Common myeloid progenitor, CD34-positive (primary cell): Measurements from ENCODE around the gene AIP.
"Not testable (repeated sequence)": the region's sequence is repeated elsewhere in the genome, so short reads cannot be mapped to it uniquely, and the experiment has no call there.

ENCODE experiments used
- CTCF ChIA-PET: fragments of 350-600 bp; sonication (Branson Sonifier 250); formaldehyde crosslinking; loops from one replicate; lab custom pipeline; 2021; ENCODE audit warnings: antibody characterized with exemption; lab: Charles Lee
- POLR2A ChIA-PET: fragments of 350-600 bp; sonication (Branson Sonifier 250); formaldehyde crosslinking; loops from one replicate; lab custom pipeline; 2021; ENCODE audit warnings: antibody characterized with exemption; lab: Charles Lee
- DNase-seq, 3 donors: peaks; one replicate each; pipeline versions ENCODE4 v3.0.0 to v3.0.0-alpha.2; 2013
- H3K27ac ChIP-seq, 2 experiments: 1 replicate in 1 of 2; 2 replicates in 1 of 2; pipeline ENCODE4 v1.7.0; 2013; ENCODE audit warnings: inconsistent platforms in 2 of 2, low read length in 2 of 2, mild to moderate bottlenecking in 2 of 2, low read depth in 1 of 2, moderate library complexity in 1 of 2; ENCODE audit not compliant: severe bottlenecking in 2 of 2, insufficient read depth in 1 of 2, poor library complexity in 1 of 2
- H3K27me3 ChIP-seq, 5 experiments: replicated peaks in 2 of 5; 1 replicate in 3 of 5; 2 replicates in 2 of 5; pipeline versions ENCODE4 v1.6.1 to v1.7.0; 2013; ENCODE audit warnings: low read length in 4 of 5, mild to moderate bottlenecking in 2 of 5, moderate library complexity in 2 of 5, inconsistent platforms in 1 of 5; ENCODE audit not compliant: insufficient read depth in 5 of 5, control insufficient read depth in 4 of 5
- H3K36me3 ChIP-seq, 4 experiments: 1 replicate in 2 of 4; 2 replicates in 2 of 4; pipeline versions ENCODE4 v1.6.1 to v1.7.0; 2013; ENCODE audit warnings: low read length in 3 of 4, control low read depth in 1 of 4, mild to moderate bottlenecking in 1 of 4; ENCODE audit not compliant: control insufficient read depth in 4 of 4, insufficient read depth in 4 of 4
- H3K4me1 ChIP-seq, 4 experiments: 1 replicate in 3 of 4; 2 replicates in 1 of 4; pipeline versions ENCODE4 v1.6.1 to v1.7.1; 2013; ENCODE audit warnings: low read length in 3 of 4, mild to moderate bottlenecking in 3 of 4, control low read depth in 1 of 4, inconsistent platforms in 1 of 4, moderate library complexity in 1 of 4; ENCODE audit not compliant: control insufficient read depth in 4 of 4, insufficient read depth in 4 of 4; ENCODE audit errors: control extremely low read depth in 1 of 4
- H3K4me3 ChIP-seq, 7 experiments: 1 replicate in 4 of 7; 2 replicates in 3 of 7; pipeline versions ENCODE4 v1.5.1 to v1.7.0; 2013; ENCODE audit warnings: mild to moderate bottlenecking in 7 of 7, low read length in 6 of 7, moderate library complexity in 6 of 7, inconsistent platforms in 2 of 7, low read depth in 2 of 7, control low read depth in 1 of 7; ENCODE audit not compliant: insufficient read depth in 4 of 7, control insufficient read depth in 1 of 7; ENCODE audit errors: extremely low read depth in 1 of 7
- H3K9me3 ChIP-seq, 5 experiments: 1 replicate in 4 of 5; 2 replicates in 1 of 5; pipeline versions ENCODE4 v1.6.1 to v1.7.1; 2013; ENCODE audit warnings: low read length in 4 of 5, mild to moderate bottlenecking in 2 of 5, inconsistent platforms in 1 of 5, low read depth in 1 of 5, moderate library complexity in 1 of 5; ENCODE audit not compliant: control insufficient read depth in 4 of 5, insufficient read depth in 2 of 5; ENCODE audit errors: control extremely low read depth in 1 of 5
- WGBS: methylation state at CpG from one replicate; pipeline ENCODE4 v1.1.5; 2013; ENCODE audit not compliant: insufficient coverage; 5-methylcytosine and 5-hydroxymethylcytosine counted together

AIP gene

GRCh38 chr11:67482275-67482826, 475 bp upstream of the AIP start:
- peaks cover 10 to 39% (median 35%) of the 10 kb centered on the region in 4 experiments for H3K4me1 ChIP-seq
- H3K9me3 ChIP-seq, result no peaks in the 10 kb centered on the region
- H3K4me3 ChIP-seq, result peak overlapping the region; percentile 41 to 86 (median 75)
- peak overlapping the region; percentile 40 to 81 for H3K27ac ChIP-seq
- no peaks in the 10 kb centered on the region for H3K27me3 ChIP-seq
- ChIA-PET CTCF (interaction anchor here (0.6 to 0.7 kb wide), 2 partner anchors 12 to 43 kb away, joined by 3 read pairs; no protein-coding TSS in a partner anchor), POLR2A (interaction anchor here (0.6 kb wide), 1 partner anchor 10 kb away, joined by 3 read pairs; no protein-coding TSS in a partner anchor)
- H3K36me3 ChIP-seq, result peaks cover 0 to 8% (median 2%) of the 10 kb centered on the region in 4 experiments
- DNase-seq, result no peak
- WGBS, result 34% methylated on average over 15 of the region's 19 CpGs

- Histone ChIP-seq H3K36me3 (peaks cover 0 to 20% (median 13%) of the 10 kb centered on the region in 4 experiments), H3K4me3 (peak overlapping the region in 4 of 7 experiments; percentile 8 to 86 (median 72)), H3K4me1 (peaks cover 10 to 39% (median 35%) of the 10 kb centered on the region in 4 experiments), H3K27me3 (no peaks in the 10 kb centered on the region), H3K27ac (peak overlapping the region in 1 of 2 experiments; percentile 81), H3K9me3 (no peaks in the 10 kb centered on the region)
- ChIA-PET POLR2A (interaction anchor here (0.7 kb wide), 1 partner anchor 270 kb away, joined by 3 read pairs; no protein-coding TSS in a partner anchor), CTCF (interaction anchor here (0.6 to 1.5 kb wide), 3 partner anchors 22 to 127 kb away, joined by 3 to 4 read pairs (median 3); no protein-coding TSS in a partner anchor)
- 82% methylated on average over 14 of the region's 16 CpGs for WGBS
- DNase-seq, result no peak
These were observed 1.2 kb downstream of the AIP start for GRCh38 chr11:67483831-67484665.

GRCh38 chr11:67484847-67485311, 2.1 kb downstream of the AIP start:
- CTCF ChIA-PET, result interaction anchor here (1.1 to 1.5 kb wide), 2 partner anchors 22 to 128 kb away, joined by 3 to 4 read pairs; no protein-coding TSS in a partner anchor
- WGBS, result 45% methylated on average over 7 of the region's 11 CpGs
- H3K4me1 ChIP-seq, result peaks cover 10 to 39% (median 35%) of the 10 kb centered on the region in 4 experiments
- H3K36me3 ChIP-seq, result peaks cover 2 to 29% (median 21%) of the 10 kb centered on the region in 4 experiments
- no peak overlapping the region for H3K27ac ChIP-seq
- peak; percentile 32 to 78 (median 74) for DNase-seq
- H3K4me3 ChIP-seq, result peak overlapping the region in 3 of 7 experiments; percentile 8 to 33 (median 26)
- no peaks in the 10 kb centered on the region for H3K9me3 ChIP-seq
- no peaks in the 10 kb centered on the region for H3K27me3 ChIP-seq
- POLR2A ChIA-PET, result no interaction called here

- H3K4me3 ChIP-seq, H3K27ac ChIP-seq, POLR2A ChIA-PET, H3K9me3 ChIP-seq, H3K27me3 ChIP-seq, DNase-seq: not testable (repeated sequence)
- peaks cover 3 to 39% (median 30%) of the 10 kb centered on the region in 4 experiments for H3K36me3 ChIP-seq
- CTCF ChIA-PET, result interaction anchor here (0.6 kb wide), 1 partner anchor 10 kb away, joined by 3 read pairs; no protein-coding TSS in a partner anchor
- H3K4me1 ChIP-seq, result peaks cover 10 to 39% (median 35%) of the 10 kb centered on the region in 4 experiments
- WGBS, result 77% methylated on average over 7 of the region's 7 CpGs
These were observed 3.1 kb downstream of the AIP start for GRCh38 chr11:67485873-67486361.

- CTCF ChIA-PET, result no interaction called here
- WGBS, result 96% methylated on average over 15 of the region's 20 CpGs
- H3K27me3 ChIP-seq, result no peaks in the 10 kb centered on the region
- POLR2A ChIA-PET, result no interaction called here
- DNase-seq, result no peak
- no peaks in the 10 kb centered on the region for H3K9me3 ChIP-seq
- no peak overlapping the region for H3K4me3 ChIP-seq
- no peak overlapping the region for H3K27ac ChIP-seq
- H3K4me1 ChIP-seq, result peaks cover 10 to 39% (median 35%) of the 10 kb centered on the region in 4 experiments
- H3K36me3 ChIP-seq, result peaks cover 3 to 46% (median 34%) of the 10 kb centered on the region in 4 experiments
These were observed 3.8 kb downstream of the AIP start for GRCh38 chr11:67486481-67487195.

- ChIA-PET CTCF (interaction anchor here (1.2 kb wide), 1 partner anchor 12 kb away, joined by 3 read pairs; no protein-coding TSS in a partner anchor), POLR2A (interaction anchor here (1.2 kb wide), 1 partner anchor 60 kb away, joined by 3 read pairs; no protein-coding TSS in a partner anchor)
- no peaks in the 10 kb centered on the region for H3K9me3 ChIP-seq
- H3K27ac ChIP-seq, result no peak overlapping the region
- WGBS, result 98% methylated on average over 22 of the region's 25 CpGs
- H3K4me1 ChIP-seq, result peaks cover 2 to 18% (median 17%) of the 10 kb centered on the region in 4 experiments
- H3K4me3 ChIP-seq, result no peak overlapping the region
- no peak for DNase-seq
- H3K36me3 ChIP-seq, result peaks cover 3 to 69% (median 45%) of the 10 kb centered on the region in 4 experiments
- H3K27me3 ChIP-seq, result no peaks in the 10 kb centered on the region
These were observed 6.5 kb downstream of the AIP start for GRCh38 chr11:67489203-67489884.
